Spleen (tissue), 11 donors: Measurements from ENCODE around the gene PFKL. TPM values are rescaled to one million over a fixed set of nuclear protein-coding genes. Genes with fewer than 3 reads are reported as not detected.

ENCODE experiments used
- DNase-seq: peaks from one replicate; pipeline ENCODE4 v3.0.0-alpha.2; 2020
- H3K27ac ChIP-seq, 8 donors: fragments of 200-600 bp; sonication (generic) in 7 of 8; 1 replicate in 4 of 8; 2 replicates in 4 of 8; pipeline versions ENCODE4 v1.5.0 to v1.8.0; 2016 to 2021; ENCODE audit warnings: inconsistent platforms in 4 of 8, mild to moderate bottlenecking in 4 of 8, moderate library complexity in 1 of 8
- H3K27me3 ChIP-seq, 7 donors: fragments of 200-600 bp; sonication (generic) in 6 of 7; replicated peaks in 1 of 7; 1 replicate in 4 of 7; 2 replicates in 3 of 7; pipeline versions ENCODE4 v1.5.0 to v1.8.0; 2016 to 2021; ENCODE audit warnings: inconsistent platforms in 3 of 7, mild to moderate bottlenecking in 1 of 7
- H3K36me3 ChIP-seq, 6 donors: fragments of 200-600 bp; sonication (generic) in 5 of 6; 1 replicate in 4 of 6; 2 replicates in 2 of 6; pipeline versions ENCODE4 v1.5.0 to v1.8.0; 2016 to 2021; ENCODE audit warnings: inconsistent platforms in 2 of 6
- H3K4me1 ChIP-seq, 6 donors: fragments of 200-600 bp; sonication (generic) in 5 of 6; 1 replicate in 3 of 6; 2 replicates in 3 of 6; pipeline versions ENCODE4 v1.5.0 to v1.8.0; 2016 to 2021; ENCODE audit warnings: inconsistent platforms in 3 of 6
- H3K4me3 ChIP-seq, 8 donors: fragments of 200-600 bp; sonication (generic) in 7 of 8; 1 replicate in 4 of 8; 2 replicates in 4 of 8; pipeline versions ENCODE4 v1.5.0 to v1.8.0; 2016 to 2021; ENCODE audit warnings: inconsistent platforms in 4 of 8, mild to moderate bottlenecking in 4 of 8, moderate library complexity in 2 of 8
- H3K9me3 ChIP-seq, 8 donors: fragments of 200-600 bp; sonication (generic) in 7 of 8; 1 replicate in 4 of 8; 2 replicates in 4 of 8; pipeline versions ENCODE4 v1.5.0 to v1.8.0; 2016 to 2021; ENCODE audit warnings: inconsistent platforms in 4 of 8
- POLR2A ChIP-seq, 3 donors: fragments of 450-650 bp; IDR thresholded peaks; one replicate each; pipeline ENCODE4 v1.5.1; 2017; ENCODE audit warnings: antibody characterized with exemption in 3 of 3, mild to moderate bottlenecking in 1 of 3
- POLR2AphosphoS5 ChIP-seq, 3 donors: sonication (generic); formaldehyde crosslinking; IDR thresholded peaks; one replicate each; pipeline ENCODE4 v1.5.1; 2017; ENCODE audit warnings: antibody characterized with exemption in 3 of 3
- WGBS, 5 donors: extraction: QIAGEN DNeasy Blood & Tissue Kit in 3 of 5; methylation state at CpG; one replicate each; pipeline versions ENCODE4 v1.1.5 to v1.1.7; 2013 to 2018; 5-methylcytosine and 5-hydroxymethylcytosine counted together
- intact Hi-C: fragments of 100-400 bp; cut with DNase I; formaldehyde crosslinking; loops from one replicate; pipeline ENCODE4 v1.15.0; 2023; ENCODE audit warnings: low total_unique reads
- polyA plus RNA-seq, 3 donors: library from polyadenylated mRNA; stranded (reverse); fragments of 200-250 nt; gene quantifications; one replicate each; pipeline ENCODE4 v1.2.1, GENCODE V29; 2013
- total RNA-seq, 7 donors: library from RNA; depleted of rRNA in 3 of 7; stranded (reverse); fragments of >200 nt in 3 of 7; fragmentation: NEBNext Ultra II Directional in 4 of 7; extraction: Animal tissue kit (Norgen Biotek cat#: 25700) in 4 of 7; gene quantifications; one replicate each; pipeline versions ENCODE4 v1.1.0 to v1.2.1, GENCODE V29; 2016 to 2021
- TF ChIP-seq, protein P1 (sequence below), 11 experiments: fragments of 200-600 bp in 7 of 11; fragments of 450-650 bp in 4 of 11; sonication (generic) in 4 of 11; IDR thresholded peaks in 8 of 11; conservative IDR thresholded peaks in 3 of 11; 1 replicate in 7 of 11; 2 replicates in 4 of 11; pipeline versions ENCODE4 v1.4.0 to v1.8.0; 2016 to 2021; ENCODE audit warnings: antibody characterized with exemption in 11 of 11, inconsistent platforms in 4 of 11, mild to moderate bottlenecking in 1 of 11
- donor health status: healthy with polysubstance abuse.
- donor health status: DM: no; HTN: no; CAD: no; lungs with moderate emphysema.
- donor health status: DM: no; HTN: no; CAD: no.
- donor health status: Bipolar disorder and iron deficiency.
- donor health status: healthy.
- donor health status: DM: no; HTN: no; CAD: no.
- donor health status: DM: yes; HTN: yes; CAD: no.

The PFKL gene
- total and polyA plus RNA-seq, 10 donors: 65.9 to 145 (median 112) TPM

DNA sequence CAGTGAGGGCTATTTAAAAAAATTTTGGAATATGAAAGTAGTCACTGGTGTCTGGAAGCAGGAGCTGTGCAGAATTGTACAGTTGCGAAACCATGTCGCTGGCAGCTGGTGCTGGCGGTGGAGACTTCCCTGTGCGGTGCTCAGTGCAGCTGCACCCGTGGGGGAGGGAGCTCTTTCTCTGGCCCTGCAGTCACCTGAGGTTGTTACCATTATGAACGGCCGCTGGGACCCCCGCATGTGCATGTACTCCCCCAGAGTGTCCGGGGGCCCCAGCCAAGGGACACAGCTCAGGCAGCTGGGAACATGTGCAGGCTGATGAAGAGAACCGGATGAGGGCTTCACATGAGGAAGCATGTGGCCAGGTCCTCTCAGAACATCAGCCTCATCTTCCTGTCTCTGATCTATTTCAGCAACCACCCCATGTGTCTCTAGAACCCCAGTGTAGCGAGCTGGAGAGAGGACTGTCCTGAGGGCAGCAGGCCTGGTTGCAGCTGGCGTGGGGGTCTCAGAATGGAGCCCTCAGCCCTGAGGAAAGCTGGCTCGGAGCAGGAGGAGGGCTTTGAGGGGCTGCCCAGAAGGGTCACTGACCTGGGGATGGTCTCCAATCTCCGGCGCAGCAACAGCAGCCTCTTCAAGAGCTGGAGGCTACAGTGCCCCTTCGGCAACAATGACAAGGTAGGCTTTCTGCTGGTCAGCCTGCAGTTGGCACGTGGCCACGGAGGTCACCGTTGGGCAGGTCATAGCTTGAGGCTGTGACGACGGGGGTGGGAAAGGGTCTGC, 53.5 kb downstream of the PFKL start, which contains the start of gene TRPM2:
TSS of gene TRPM2 (plus strand) at position 431 of the 780 bp plus-strand sequence. CDS start at position 511, 80 bp downstream.
- peaks cover 4 to 36% (median 27%) of the 10 kb centered on the region in 7 donors for H3K27me3 ChIP-seq
- H3K36me3 ChIP-seq: peaks cover 0 to 23% (median 6%) of the 10 kb centered on the region in 6 donors
- peaks cover 25 to 83% (median 61%) of the 10 kb centered on the region in 6 donors for H3K4me1 ChIP-seq
- TF ChIP-seq POLR2AphosphoS5 (IDR thresholded peaks at IDR 0.05) (peak; percentile 37 to 69 (median 47)), POLR2A (IDR thresholded peaks at IDR 0.05) (no peak)
- TF ChIP-seq, protein P1, sequence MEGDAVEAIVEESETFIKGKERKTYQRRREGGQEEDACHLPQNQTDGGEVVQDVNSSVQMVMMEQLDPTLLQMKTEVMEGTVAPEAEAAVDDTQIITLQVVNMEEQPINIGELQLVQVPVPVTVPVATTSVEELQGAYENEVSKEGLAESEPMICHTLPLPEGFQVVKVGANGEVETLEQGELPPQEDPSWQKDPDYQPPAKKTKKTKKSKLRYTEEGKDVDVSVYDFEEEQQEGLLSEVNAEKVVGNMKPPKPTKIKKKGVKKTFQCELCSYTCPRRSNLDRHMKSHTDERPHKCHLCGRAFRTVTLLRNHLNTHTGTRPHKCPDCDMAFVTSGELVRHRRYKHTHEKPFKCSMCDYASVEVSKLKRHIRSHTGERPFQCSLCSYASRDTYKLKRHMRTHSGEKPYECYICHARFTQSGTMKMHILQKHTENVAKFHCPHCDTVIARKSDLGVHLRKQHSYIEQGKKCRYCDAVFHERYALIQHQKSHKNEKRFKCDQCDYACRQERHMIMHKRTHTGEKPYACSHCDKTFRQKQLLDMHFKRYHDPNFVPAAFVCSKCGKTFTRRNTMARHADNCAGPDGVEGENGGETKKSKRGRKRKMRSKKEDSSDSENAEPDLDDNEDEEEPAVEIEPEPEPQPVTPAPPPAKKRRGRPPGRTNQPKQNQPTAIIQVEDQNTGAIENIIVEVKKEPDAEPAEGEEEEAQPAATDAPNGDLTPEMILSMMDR (IDR thresholded peaks at IDR 0.05 in 8 of 11, conservative IDR thresholded peaks at IDR 0.05 in 3 of 11): no peak
- H3K9me3 ChIP-seq: no peaks in the 10 kb centered on the region
- H3K27ac ChIP-seq: peak within 1 kb of the TSS; percentile 73 to 93 (median 86)
- DNase-seq: peak; percentile 87
- intact Hi-C loops: no loop called here
- 22 to 41% (median 41%) methylated on average over 18 to 21 of the region's 21 CpGs for WGBS, 5 donors
- peak within 1 kb of the TSS in 7 of 8 donors; percentile 8 to 66 (median 38) for H3K4me3 ChIP-seq

DNA sequence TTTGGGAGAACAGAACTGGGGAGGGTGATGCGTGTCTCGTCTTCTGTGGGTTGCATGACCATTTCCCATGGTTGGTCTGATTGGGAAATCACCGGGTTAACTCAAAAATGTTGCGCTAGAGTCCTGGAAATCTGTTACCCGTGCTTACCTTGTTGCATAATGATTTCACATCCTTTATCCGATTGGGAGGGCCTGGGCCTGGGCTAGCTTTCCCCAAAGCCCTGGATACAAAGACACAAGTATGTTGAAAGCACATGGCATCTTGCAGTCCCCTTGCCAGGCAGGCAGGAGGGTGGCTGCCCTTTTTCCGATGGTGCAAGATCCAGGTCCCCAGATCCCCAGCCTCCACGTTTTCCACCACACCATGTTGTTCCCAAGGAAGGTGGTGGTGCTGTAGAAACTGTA, 54.1 kb downstream of the PFKL start:
- H3K27me3 ChIP-seq: peaks cover 4 to 31% (median 24%) of the 10 kb centered on the region in 7 donors
- 44 to 68% (median 64%) methylated on average over 8 of the region's 8 CpGs for WGBS, 5 donors
- H3K4me1 ChIP-seq: peaks cover 25 to 85% (median 61%) of the 10 kb centered on the region in 6 donors
- H3K27ac ChIP-seq: peak overlapping the region in 7 of 8 donors; percentile 73 to 93 (median 89)
- H3K9me3 ChIP-seq: no peaks in the 10 kb centered on the region
- peak overlapping the region in 7 of 8 donors; percentile 8 to 66 (median 38) for H3K4me3 ChIP-seq
- no peak for DNase-seq
- intact Hi-C loops: no loop called here
- peak in 1 of 3 donors; percentile 48 for TF ChIP-seq POLR2AphosphoS5 (IDR thresholded peaks at IDR 0.05)
- TF ChIP-seq, protein P1 (IDR thresholded peaks at IDR 0.05 in 8 of 11, conservative IDR thresholded peaks at IDR 0.05 in 3 of 11): no peak
- no peak for TF ChIP-seq POLR2A (IDR thresholded peaks at IDR 0.05)
- H3K36me3 ChIP-seq: peaks cover 0 to 26% (median 6%) of the 10 kb centered on the region in 6 donors

DNA sequence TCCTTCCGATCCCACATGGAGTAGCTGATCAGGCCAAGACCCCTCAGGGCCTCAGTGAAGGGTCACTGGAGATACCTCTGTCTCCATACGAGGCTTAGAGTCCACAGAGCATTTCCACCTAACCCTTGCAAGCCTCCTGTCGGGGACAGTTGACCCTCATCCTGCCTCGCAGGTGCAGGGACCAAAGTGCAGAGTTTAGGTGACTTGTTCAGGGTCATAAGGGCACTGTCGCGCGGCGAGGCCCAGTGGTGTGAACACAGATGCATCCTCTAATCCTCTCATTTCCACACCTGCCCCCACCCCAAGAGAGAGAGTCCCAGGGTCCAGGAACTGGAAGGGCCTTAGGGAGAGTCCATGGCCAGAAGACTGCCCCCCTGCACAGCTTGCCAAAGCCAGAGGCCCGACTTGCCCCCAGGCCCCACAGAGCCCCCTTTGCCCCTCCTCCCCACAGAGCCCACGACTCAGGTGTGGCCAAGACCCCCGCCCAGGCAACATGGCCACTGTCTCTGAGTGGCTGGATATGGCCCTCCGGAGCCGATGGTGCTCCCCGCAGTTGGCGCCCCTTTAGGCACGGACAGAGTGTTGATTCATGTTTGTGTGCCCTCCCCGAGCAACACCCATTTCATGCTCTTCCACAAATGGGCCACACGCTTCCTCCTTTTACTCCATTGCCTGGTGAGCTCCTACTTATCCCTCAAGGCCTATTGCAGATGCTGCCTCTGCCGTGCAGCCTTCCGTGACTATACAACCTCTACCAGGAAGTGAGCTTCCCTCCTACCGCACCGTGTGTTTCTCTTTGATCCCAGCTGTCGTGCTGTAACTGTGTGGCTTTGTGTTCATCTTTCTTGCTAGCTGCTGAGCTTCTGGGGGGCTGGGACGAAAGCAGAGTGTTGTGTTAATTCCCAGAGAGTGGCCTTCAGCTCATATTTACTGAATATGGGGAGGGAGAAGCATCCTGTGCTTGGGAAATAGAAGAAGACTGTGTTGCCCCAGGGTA, 55.2 kb downstream of the PFKL start:
- Histone ChIP-seq H3K27ac (peak overlapping the region in 7 of 8 donors; percentile 73 to 93 (median 89)), H3K27me3 (peaks cover 0 to 20% (median 14%) of the 10 kb centered on the region in 7 donors), H3K9me3 (no peaks in the 10 kb centered on the region), H3K4me3 (peak overlapping the region in 4 of 8 donors; percentile 33 to 66 (median 43)), H3K36me3 (peaks cover 0 to 26% (median 6%) of the 10 kb centered on the region in 6 donors), H3K4me1 (peaks cover 25 to 86% (median 60%) of the 10 kb centered on the region in 6 donors)
- 50 to 68% (median 65%) methylated on average over 21 to 24 of the region's 24 CpGs for WGBS, 5 donors
- DNase-seq: no peak
- intact Hi-C loops: no loop called here
- TF ChIP-seq POLR2AphosphoS5 (IDR thresholded peaks at IDR 0.05) (peak in 1 of 3 donors; percentile 30), POLR2A (IDR thresholded peaks at IDR 0.05) (no peak)
- TF ChIP-seq, protein P1 (IDR thresholded peaks at IDR 0.05 in 8 of 11, conservative IDR thresholded peaks at IDR 0.05 in 3 of 11): no peak
